ENCODE data around the gene ACAP2.
"Not testable (repeated sequence)": the region's sequence is repeated elsewhere in the genome, so short reads cannot be mapped to it uniquely, and the experiment has no call there.

Gene ACAP2, protein sequence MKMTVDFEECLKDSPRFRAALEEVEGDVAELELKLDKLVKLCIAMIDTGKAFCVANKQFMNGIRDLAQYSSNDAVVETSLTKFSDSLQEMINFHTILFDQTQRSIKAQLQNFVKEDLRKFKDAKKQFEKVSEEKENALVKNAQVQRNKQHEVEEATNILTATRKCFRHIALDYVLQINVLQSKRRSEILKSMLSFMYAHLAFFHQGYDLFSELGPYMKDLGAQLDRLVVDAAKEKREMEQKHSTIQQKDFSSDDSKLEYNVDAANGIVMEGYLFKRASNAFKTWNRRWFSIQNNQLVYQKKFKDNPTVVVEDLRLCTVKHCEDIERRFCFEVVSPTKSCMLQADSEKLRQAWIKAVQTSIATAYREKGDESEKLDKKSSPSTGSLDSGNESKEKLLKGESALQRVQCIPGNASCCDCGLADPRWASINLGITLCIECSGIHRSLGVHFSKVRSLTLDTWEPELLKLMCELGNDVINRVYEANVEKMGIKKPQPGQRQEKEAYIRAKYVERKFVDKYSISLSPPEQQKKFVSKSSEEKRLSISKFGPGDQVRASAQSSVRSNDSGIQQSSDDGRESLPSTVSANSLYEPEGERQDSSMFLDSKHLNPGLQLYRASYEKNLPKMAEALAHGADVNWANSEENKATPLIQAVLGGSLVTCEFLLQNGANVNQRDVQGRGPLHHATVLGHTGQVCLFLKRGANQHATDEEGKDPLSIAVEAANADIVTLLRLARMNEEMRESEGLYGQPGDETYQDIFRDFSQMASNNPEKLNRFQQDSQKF

GRCh38 chr3:195442573-195443390, at the start of gene ACAP2:
ACAP2 (minus strand) TSS chr3:195443020; CDS start chr3:195442847, 173 bp downstream.
- peak; percentile 100 for DNase-seq

- no peak for DNase-seq
Measured at GRCh38 chr3:195475614-195476013, 32.8 kb upstream of the ACAP2 start.

GRCh38 chr3:195475116-195475515, 32.3 kb upstream of the ACAP2 start:
- DNase-seq, result not testable (repeated sequence)

DNA sequence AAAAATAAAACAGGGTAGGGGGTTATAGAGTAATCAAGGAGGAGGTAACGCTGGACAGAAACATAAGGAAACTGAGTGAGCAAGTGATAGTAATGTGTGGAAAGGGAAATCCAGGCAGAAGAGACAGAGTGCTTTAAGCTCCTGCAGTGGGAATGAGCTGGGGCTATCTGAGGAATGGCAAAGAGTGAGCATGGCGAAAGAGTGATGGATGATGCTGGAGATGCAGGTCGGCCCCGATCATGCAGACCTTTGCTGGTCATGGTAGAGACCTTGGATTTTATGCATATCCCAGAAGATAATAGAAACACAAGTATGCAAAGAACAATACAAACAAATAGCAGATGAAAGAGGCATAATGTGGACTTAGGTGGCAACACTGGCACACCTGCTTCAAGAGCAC, 26.0 kb upstream of the ACAP2 start:
- no peak for DNase-seq

DNA sequence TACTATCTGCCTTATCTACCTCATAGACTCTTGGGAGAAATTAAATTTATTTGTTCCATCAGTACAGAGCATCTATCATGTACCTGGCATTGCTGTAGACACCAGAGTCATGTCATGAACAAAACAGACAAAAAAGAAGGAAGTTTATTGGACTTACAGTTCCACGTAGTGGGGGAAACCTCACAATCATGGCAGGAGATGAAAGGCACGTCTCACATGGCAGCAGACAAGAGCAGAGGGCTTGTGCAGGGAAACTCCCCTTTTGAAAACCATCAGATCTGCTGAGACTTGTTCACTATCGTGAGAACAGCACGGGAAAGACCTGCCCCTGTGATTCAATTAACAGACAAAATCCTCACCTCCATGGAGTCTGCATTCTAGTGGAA, 25.6 kb upstream of the ACAP2 start:
- no peak for DNase-seq

- DNase-seq, result no peak
Measured at GRCh38 chr3:195467641-195468390, 25.0 kb upstream of the ACAP2 start.

- no peak for DNase-seq
Measured at GRCh38 chr3:195466251-195466650, 23.4 kb upstream of the ACAP2 start.

- DNase-seq, result not testable (repeated sequence)
Measured at GRCh38 chr3:195462922-195463321, 20.1 kb upstream of the ACAP2 start.

GRCh38 chr3:195462308-195462610, 19.4 kb upstream of the ACAP2 start:
- DNase-seq, result no peak

DNA sequence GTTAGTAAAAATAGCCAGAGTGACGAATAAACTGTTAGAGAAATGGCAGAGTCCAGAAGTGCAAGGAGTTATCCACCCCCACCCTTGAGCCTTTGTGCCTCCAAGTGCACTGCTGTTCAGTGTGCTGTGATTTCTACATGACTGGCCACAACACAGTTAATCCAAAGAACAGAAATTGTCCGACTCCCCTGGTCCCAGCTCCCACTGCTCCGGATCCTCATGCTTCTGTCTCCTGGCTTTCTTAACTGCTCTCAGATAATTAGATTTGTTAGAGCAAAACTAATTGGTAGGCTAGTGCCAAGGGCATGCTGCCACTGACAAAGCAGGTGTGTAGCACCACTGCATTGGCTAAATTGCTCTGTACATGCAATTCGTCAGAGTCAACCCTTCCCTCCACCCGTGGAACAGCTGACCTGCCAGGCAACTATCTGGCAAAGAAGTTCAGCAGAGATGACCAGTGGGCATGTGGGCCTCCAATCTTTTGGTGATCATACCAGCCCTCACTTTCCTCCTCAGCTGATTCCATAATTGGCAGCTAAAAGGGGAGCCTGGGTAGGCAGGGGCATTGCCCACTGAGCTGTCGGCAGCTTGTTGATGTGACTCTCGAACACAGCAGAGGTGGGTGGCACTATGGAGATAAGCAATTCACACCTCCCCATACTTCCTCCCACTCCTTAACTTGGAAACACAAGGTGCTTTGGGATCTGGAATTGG, 18.9 kb upstream of the ACAP2 start:
- no peak for DNase-seq

DNA sequence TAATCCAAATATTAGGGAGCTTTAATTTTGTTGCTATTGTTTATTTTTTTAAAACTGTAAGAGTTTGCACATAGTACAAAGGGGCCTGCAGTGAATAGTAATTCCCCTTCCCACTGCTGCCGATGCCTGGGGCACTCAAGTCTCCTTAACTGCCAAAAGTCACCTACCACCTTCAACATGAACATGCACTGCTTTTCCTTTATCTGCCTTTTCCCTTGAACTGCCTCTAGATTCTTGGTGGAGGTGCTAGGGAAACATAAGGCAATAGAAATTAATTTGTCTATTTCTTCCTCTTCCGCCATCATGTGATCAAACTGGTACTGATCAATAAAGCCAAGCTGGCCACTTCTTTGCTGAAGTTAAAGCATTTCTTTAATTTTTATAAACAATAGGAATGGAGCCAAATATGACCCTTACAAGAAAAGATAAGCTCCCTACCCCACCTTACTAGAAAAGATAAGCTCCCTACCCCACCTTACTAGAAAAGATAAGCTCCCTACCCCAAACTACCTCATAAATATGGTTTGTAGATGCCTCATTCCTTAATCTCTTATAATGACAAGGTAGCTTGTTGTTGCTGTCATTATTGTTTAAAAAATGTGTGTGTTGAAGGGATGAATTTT, 17.4 kb upstream of the ACAP2 start:
- no peak for DNase-seq

DNA sequence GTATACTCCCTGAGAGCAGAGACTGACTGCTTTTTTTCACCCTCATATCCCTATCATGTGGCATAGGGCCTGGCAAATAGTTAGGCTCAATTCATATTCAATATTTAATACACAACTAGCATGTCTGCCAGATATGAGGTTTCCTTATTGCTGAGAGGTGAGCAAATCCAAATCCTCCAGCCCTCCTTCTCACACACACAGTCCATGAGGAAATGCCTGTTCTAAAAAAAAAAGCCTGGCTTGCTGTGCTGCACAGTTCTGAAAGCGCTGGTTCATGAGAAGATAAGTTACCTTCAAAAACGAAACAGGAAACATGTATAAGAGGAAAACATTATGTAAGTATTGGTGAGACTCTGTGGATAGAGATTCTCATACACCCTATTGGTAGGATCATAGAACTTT, 15.5 kb upstream of the ACAP2 start:
- DNase-seq, result no peak

- DNase-seq, result no peak
Measured at GRCh38 chr3:195455789-195456188, 13.0 kb upstream of the ACAP2 start.

GRCh38 chr3:195453236-195453635, 10.4 kb upstream of the ACAP2 start:
- DNase-seq, result no peak

DNA sequence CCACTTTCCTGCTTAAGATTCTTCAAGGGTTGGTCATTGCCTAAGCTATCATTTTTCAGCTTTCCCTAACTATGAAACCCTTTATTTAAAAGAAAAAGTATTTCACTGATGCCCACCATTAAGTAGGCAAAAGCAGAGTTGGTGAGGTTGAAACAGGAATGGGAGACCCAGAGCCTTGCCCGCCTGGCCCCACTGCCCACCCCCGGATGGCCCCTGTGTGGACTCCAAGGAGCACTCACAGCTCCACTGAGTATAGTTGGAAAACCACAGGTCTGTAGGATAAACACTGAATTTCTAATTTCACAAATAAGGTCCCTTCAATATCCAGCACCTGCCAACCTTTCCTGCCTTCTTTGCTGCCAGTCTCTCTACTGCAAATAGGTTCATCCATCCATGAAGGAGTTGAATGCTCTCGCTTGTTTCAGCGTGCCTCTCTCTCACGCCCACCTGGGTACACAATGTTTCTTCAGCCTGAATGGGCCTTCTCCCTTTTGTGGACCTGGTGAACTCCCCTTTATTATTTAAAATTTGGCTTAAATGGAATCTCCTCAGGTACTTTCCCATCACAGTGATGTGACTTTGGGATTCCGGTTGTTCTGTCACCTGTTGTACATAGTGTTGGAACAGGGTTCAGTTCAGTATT, 8.7 kb upstream of the ACAP2 start:
- no peak for DNase-seq

DNA sequence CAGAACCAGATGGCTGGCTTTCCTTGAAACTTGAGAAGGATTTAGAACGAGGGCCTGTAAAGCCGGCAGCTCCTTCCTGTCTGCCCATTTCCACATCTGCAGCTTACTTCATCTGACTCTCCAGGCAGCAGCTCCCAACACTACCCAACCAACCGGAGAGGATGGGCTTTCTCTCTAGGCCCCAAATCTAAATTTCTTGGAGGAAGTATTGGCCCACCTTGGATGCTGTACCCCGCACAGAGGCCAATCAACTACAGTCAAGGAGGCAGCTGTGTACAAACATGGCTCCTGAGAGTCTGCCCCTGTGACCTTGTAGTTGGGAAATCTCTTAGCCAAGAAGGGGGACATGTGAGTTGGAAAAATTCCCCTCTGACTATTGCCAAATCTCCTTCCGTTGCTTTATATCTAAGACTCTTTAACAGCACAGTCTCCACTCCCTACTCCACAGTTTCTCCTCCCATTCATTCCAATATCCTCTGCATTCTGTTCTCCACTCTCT, 8.0 kb upstream of the ACAP2 start:
- no peak for DNase-seq

DNA sequence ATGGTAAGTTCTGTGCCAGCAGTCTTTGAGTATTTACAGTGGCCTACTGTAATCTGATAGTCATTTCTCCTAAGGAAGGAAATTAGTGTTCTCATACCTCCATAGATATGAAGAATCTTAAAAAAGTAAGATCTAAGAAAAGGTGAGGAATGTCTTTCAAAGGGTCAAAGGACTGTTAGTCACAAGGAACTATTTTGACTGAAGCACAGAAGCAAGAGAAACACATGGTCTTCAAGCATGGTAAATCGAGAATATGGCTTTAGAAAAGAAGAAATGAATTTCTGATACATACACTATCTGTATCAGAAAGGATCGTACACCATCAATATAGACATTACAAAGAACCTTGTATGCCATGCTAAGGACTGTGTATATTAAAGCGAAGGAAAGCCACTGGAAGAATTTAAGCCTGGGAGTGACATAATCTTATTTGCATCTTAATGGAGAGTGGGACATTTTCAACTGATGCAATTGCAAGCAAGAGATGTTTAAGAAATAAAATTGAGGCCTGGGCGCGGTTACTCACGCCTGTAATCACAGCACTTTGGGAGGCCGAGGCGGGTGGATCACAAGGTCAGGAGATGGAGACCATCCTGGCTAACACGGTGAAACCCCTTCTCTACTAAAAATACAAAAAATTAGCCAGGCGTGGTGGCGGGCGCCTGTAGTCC, 5.5 kb upstream of the ACAP2 start:
- no peak for DNase-seq

DNA sequence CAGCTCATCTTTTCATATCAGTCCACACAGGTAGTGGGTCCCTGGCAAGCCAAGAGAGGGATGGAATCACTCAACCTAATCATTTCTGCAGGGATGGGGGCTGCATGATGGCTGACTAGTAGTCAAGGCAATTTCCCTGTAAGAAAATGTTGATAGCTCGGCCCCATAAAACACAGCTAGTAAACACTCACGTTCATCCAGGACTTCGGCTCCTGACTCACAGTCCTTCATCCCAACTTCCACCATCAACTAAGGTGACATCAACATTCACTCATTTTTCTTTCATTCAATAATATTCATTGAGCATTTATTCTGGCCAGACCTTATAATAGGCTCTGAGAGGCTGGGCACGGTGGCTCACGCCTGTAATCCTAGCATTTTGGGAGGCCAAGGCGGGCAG, 4.4 kb upstream of the ACAP2 start:
- DNase-seq, result no peak

- DNase-seq, result no peak
Measured at GRCh38 chr3:195446359-195446758, 3.5 kb upstream of the ACAP2 start.

- no peak for DNase-seq
Measured at GRCh38 chr3:195445885-195446284, 3.1 kb upstream of the ACAP2 start.

All from islet precursor cell (in vitro differentiated cells).